ENCODE results near the gene NUAK2. TPM values are rescaled to one million over a fixed set of nuclear protein-coding genes. Genes with fewer than 3 reads are reported as not detected.

The NUAK2 gene
- total and polyA plus RNA-seq, 2 of the 4 experiments (the other 2 are of a cell fraction), result 7.2 to 17.6 TPM

DNA sequence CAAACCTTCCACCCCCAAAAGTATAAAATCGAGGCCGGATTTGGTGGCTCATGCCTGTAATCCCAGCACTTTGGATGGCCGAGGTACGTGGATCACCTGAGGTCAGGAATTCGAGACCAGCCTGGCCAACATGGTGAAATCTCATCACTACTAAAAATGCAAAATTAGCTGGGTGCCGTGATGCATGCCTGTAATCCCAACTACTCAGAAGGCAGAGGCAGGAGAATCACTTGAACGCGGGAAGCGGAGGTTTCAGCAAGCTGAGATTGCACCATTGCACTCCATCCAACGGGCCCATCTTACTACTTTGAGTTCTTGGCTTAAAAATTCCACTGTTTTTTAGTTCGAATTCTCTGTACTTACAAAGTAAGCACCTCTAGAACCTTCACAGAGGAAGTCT lies 24.2 kb upstream of the NUAK2 start:
- no peaks in the 10 kb centered on the region for H3K9me1 ChIP-seq (ENCODE audit: insufficient read depth, low read length)
- H3K18ac ChIP-seq (ENCODE audit: low read depth, low read length), result no peak overlapping the region
- no peak for ATAC-seq (ENCODE audit: low read depth)
- no peak overlapping the region for H2AK9ac ChIP-seq (replicated peaks; ENCODE audit: low read depth, low read length, poor library complexity)
- no peak overlapping the region for H2BK5ac ChIP-seq (ENCODE audit: low read depth, low read length, poor library complexity, severe bottlenecking)
- H3K9me3 ChIP-seq (ENCODE audit: control insufficient read depth, insufficient read depth, low read length), result no peaks in the 10 kb centered on the region; the same call in 1 of the 2 replicates
- no peaks in the 10 kb centered on the region for H3K36me3 ChIP-seq (ENCODE audit: control insufficient read depth, insufficient read depth, low read length)
- ChIA-PET CTCF (interaction anchor here (1.8 kb wide), 1 partner anchor 11 kb away, joined by 4 read pairs; no protein-coding TSS in a partner anchor), POLR2A (ENCODE audit: unreplicated experiment) (no interaction called here)
- BruUV-seq (replicated peaks), result no TSS peak
- H3K27ac ChIP-seq (ENCODE audit: insufficient read depth, low read length), result no peak overlapping the region
- H3K79me1 ChIP-seq (ENCODE audit: low read depth in 1 of 2, low read length in 2 of 2), result no peaks in the 10 kb centered on the region
- H3K4me2 ChIP-seq (ENCODE audit: low read depth, low read length), result no peak overlapping the region
- 62% methylated on average over 4 of the region's 11 CpGs; no CpG with 5 or more reads in 1 of the 2 experiments for WGBS, 2 experiments (ENCODE audit: extremely low coverage in 2 of 2, insufficient read length in 1 of 2)
- no peak for TF ChIP-seq MXI1 (IDR thresholded peaks at IDR 0.05; ENCODE audit: borderline replicate concordance, low read depth, low read length)
- TF ChIP-seq, protein P1, sequence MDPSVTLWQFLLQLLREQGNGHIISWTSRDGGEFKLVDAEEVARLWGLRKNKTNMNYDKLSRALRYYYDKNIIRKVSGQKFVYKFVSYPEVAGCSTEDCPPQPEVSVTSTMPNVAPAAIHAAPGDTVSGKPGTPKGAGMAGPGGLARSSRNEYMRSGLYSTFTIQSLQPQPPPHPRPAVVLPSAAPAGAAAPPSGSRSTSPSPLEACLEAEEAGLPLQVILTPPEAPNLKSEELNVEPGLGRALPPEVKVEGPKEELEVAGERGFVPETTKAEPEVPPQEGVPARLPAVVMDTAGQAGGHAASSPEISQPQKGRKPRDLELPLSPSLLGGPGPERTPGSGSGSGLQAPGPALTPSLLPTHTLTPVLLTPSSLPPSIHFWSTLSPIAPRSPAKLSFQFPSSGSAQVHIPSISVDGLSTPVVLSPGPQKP (IDR thresholded peaks at IDR 0.05; ENCODE audit: borderline replicate concordance, low read depth, low read length), result no peak
- TF ChIP-seq CEBPB (IDR thresholded peaks at IDR 0.05; ENCODE audit: low read depth, low read length), result no peak
- TF ChIP-seq, protein P2, sequence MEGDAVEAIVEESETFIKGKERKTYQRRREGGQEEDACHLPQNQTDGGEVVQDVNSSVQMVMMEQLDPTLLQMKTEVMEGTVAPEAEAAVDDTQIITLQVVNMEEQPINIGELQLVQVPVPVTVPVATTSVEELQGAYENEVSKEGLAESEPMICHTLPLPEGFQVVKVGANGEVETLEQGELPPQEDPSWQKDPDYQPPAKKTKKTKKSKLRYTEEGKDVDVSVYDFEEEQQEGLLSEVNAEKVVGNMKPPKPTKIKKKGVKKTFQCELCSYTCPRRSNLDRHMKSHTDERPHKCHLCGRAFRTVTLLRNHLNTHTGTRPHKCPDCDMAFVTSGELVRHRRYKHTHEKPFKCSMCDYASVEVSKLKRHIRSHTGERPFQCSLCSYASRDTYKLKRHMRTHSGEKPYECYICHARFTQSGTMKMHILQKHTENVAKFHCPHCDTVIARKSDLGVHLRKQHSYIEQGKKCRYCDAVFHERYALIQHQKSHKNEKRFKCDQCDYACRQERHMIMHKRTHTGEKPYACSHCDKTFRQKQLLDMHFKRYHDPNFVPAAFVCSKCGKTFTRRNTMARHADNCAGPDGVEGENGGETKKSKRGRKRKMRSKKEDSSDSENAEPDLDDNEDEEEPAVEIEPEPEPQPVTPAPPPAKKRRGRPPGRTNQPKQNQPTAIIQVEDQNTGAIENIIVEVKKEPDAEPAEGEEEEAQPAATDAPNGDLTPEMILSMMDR (conservative IDR thresholded peaks at IDR 0.05; ENCODE audit: low read depth, low read length), result no peak
- TF ChIP-seq RFX5 (IDR thresholded peaks at IDR 0.05; ENCODE audit: low read depth, low read length), result no peak
- TF ChIP-seq RAD21 (IDR thresholded peaks at IDR 0.05; ENCODE audit: low read length), result no peak
- TF ChIP-seq NFE2L2 (IDR thresholded peaks at IDR 0.05; ENCODE audit: low read depth, low read length), result no peak
- H4K8ac ChIP-seq (ENCODE audit: low read depth in 2 of 2, low read length in 2 of 2), result no peak overlapping the region
- no peak overlapping the region for H2BK120ac ChIP-seq (ENCODE audit: low read depth, low read length)
- no peak overlapping the region for H3K9ac ChIP-seq (ENCODE audit: low read depth, low read length)
- DNase-seq, result no peak
- no peak overlapping the region for H2AFZ ChIP-seq (replicated peaks; ENCODE audit: low read length, poor library complexity)
- H4K5ac ChIP-seq (ENCODE audit: low read depth, low read length), result no peak overlapping the region
- H3K14ac ChIP-seq (replicated peaks; ENCODE audit: low read depth, low read length), result no peak overlapping the region
- no peak overlapping the region for H2BK15ac ChIP-seq (ENCODE audit: low read depth, low read length)
- in situ Hi-C loops (cut with MboI; ENCODE audit: low sequenced_read_pairs), result no loop called here
- no peaks in the 10 kb centered on the region for H4K20me1 ChIP-seq (ENCODE audit: insufficient read depth, low read length)
- peaks cover 84% of the 10 kb centered on the region for H3K27me3 ChIP-seq (ENCODE audit: control insufficient read depth, insufficient read depth, low read length)
- H3K23ac ChIP-seq (ENCODE audit: low read depth, low read length), result no peak overlapping the region
- no peak overlapping the region for H3K4me3 ChIP-seq (ENCODE audit: insufficient read depth, low read depth, low read length)
- no peak overlapping the region for H4K91ac ChIP-seq (ENCODE audit: insufficient read depth, low read depth, low read length)
- H3K56ac ChIP-seq (ENCODE audit: extremely low read depth, insufficient read depth, low read length), result no peak overlapping the region
- H3K4ac ChIP-seq (ENCODE audit: low read depth, low read length), result no peak overlapping the region
- no peak overlapping the region for H2BK20ac ChIP-seq (ENCODE audit: low read depth, low read length)
- dilution Hi-C loops (cut with HindIII; ENCODE audit: low sequenced_read_pairs, unreplicated experiment), result no loop called here
- intact Hi-C loops (cut with micrococcal nuclease), result no loop called here
- H2AK5ac ChIP-seq (ENCODE audit: low read depth, low read length), result no peak overlapping the region
- no peaks in the 10 kb centered on the region for H3K4me1 ChIP-seq (ENCODE audit: control insufficient read depth, insufficient read depth, low read length)
